ENCODE measurements around the gene CMPK2.

- TF ChIP-seq EZH2 (IDR thresholded peaks at IDR 0.05; ENCODE audit: borderline replicate concordance, low read length) (no peak), CTCF (IDR thresholded peaks at IDR 0.05; ENCODE audit: low read length) (no peak)
Observed at GRCh38 chr2:6827566-6828298, 38.0 kb downstream of the CMPK2 start.

All from OCI-LY1 (cell line).